GM23248 (cell line): Measurements from ENCODE around the gene B3GALT5.

Experiments used
- EZH2 ChIP-seq: fragments of 200-600 bp; sonication (generic); IDR thresholded peaks from 2 replicates; pipeline ENCODE4 v1.6.1; 2018; ENCODE audit warnings: antibody characterized with exemption, mild to moderate bottlenecking; ENCODE audit not compliant: insufficient read depth, poor library complexity, severe bottlenecking
- EZH2phosphoT487 ChIP-seq: fragments of 200-600 bp; sonication (generic); IDR thresholded peaks from 2 replicates; pipeline ENCODE4 v1.6.1; 2018; ENCODE audit warnings: antibody characterized with exemption, moderate library complexity, mild to moderate bottlenecking, low read depth; ENCODE audit not compliant: insufficient read depth

DNA sequence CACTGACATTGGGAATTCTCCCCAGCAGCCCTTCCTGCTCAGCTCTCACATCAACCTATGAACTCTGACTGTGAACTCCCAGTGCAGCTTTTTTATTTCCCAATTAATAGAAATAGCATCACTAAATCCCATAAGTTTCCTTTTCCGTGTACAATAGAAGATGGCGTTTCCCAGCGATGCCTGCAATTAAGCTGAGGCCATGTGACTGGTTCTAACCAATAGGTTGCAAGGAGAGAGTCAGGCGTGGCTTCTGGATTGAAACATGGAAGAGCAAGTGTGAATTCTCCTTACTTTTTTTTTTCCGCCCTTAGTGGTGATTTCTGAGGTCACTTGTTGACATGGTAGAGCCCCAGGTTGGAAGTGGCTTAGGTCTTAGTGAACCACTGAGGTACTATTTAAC is 73.3 kb downstream of the B3GALT5 start:
- TF ChIP-seq EZH2 (no peak), EZH2phosphoT487 (no peak)
